ENCODE data around the gene PAF1.

PAF1 gene

GRCh38 chr19:39359026-39359425 lies 31.9 kb downstream of the PAF1 start:
- TF ChIP-seq POLR2AphosphoS5 (IDR thresholded peaks at IDR 0.05; ENCODE audit: low read depth, low read length) = no peak
- no peak for TF ChIP-seq POLR2A (IDR thresholded peaks at IDR 0.05; ENCODE audit: low read depth, low read length)
- no peak for TF ChIP-seq TAF1 (IDR thresholded peaks at IDR 0.05; ENCODE audit: borderline replicate concordance, low read depth, low read length)
- DNase-seq (ENCODE audit: insufficient read length) = no peak
- no peak for FAIRE-seq

- DNase-seq (ENCODE audit: insufficient read length) (no peak), FAIRE-seq (no peak)
- no peak for TF ChIP-seq POLR2AphosphoS5 (IDR thresholded peaks at IDR 0.05; ENCODE audit: low read depth, low read length)
- TF ChIP-seq TAF1 (IDR thresholded peaks at IDR 0.05; ENCODE audit: borderline replicate concordance, low read depth, low read length) = no peak
- no peak for TF ChIP-seq POLR2A (IDR thresholded peaks at IDR 0.05; ENCODE audit: low read depth, low read length)
Measured at GRCh38 chr19:39356647-39357046, 34.3 kb downstream of the PAF1 start.

- no peak for TF ChIP-seq TAF1 (IDR thresholded peaks at IDR 0.05; ENCODE audit: borderline replicate concordance, low read depth, low read length)
- no peak for TF ChIP-seq POLR2AphosphoS5 (IDR thresholded peaks at IDR 0.05; ENCODE audit: low read depth, low read length)
- no peak for TF ChIP-seq POLR2A (IDR thresholded peaks at IDR 0.05; ENCODE audit: low read depth, low read length)
- FAIRE-seq = no peak
- no peak for DNase-seq (ENCODE audit: insufficient read length)
Measured at GRCh38 chr19:39356073-39356472, 34.8 kb downstream of the PAF1 start.

- DNase-seq (ENCODE audit: insufficient read length) = no peak
- no peak for TF ChIP-seq POLR2A (IDR thresholded peaks at IDR 0.05; ENCODE audit: low read depth, low read length)
- TF ChIP-seq TAF1 (IDR thresholded peaks at IDR 0.05; ENCODE audit: borderline replicate concordance, low read depth, low read length) = no peak
- TF ChIP-seq POLR2AphosphoS5 (IDR thresholded peaks at IDR 0.05; ENCODE audit: low read depth, low read length) = no peak
- FAIRE-seq = no peak
Measured at GRCh38 chr19:39355253-39355652, 35.7 kb downstream of the PAF1 start.

GRCh38 chr19:39352381-39353255 lies 38.3 kb downstream of the PAF1 start:
- no peak for FAIRE-seq
- no peak for DNase-seq (ENCODE audit: insufficient read length)
- no peak for TF ChIP-seq TAF1 (IDR thresholded peaks at IDR 0.05; ENCODE audit: borderline replicate concordance, low read depth, low read length)
- no peak for TF ChIP-seq POLR2AphosphoS5 (IDR thresholded peaks at IDR 0.05; ENCODE audit: low read depth, low read length)
- no peak for TF ChIP-seq POLR2A (IDR thresholded peaks at IDR 0.05; ENCODE audit: low read depth, low read length)

- peak; percentile 75 for DNase-seq (ENCODE audit: insufficient read length)
- peak; percentile 90 for FAIRE-seq
- no peak for TF ChIP-seq POLR2AphosphoS5 (IDR thresholded peaks at IDR 0.05; ENCODE audit: low read depth, low read length)
- TF ChIP-seq TAF1 (IDR thresholded peaks at IDR 0.05; ENCODE audit: borderline replicate concordance, low read depth, low read length) = no peak
- no peak for TF ChIP-seq POLR2A (IDR thresholded peaks at IDR 0.05; ENCODE audit: low read depth, low read length)
Measured at GRCh38 chr19:39351537-39352064, 39.3 kb downstream of the PAF1 start.

GRCh38 chr19:39350156-39350555 lies 40.8 kb downstream of the PAF1 start:
- no peak for DNase-seq (ENCODE audit: insufficient read length)
- no peak for FAIRE-seq
- TF ChIP-seq POLR2A (IDR thresholded peaks at IDR 0.05; ENCODE audit: low read depth, low read length) (no peak), TAF1 (IDR thresholded peaks at IDR 0.05; ENCODE audit: borderline replicate concordance, low read depth, low read length) (no peak), POLR2AphosphoS5 (IDR thresholded peaks at IDR 0.05; ENCODE audit: low read depth, low read length) (no peak)

- no peak for TF ChIP-seq POLR2AphosphoS5 (IDR thresholded peaks at IDR 0.05; ENCODE audit: low read depth, low read length)
- no peak for TF ChIP-seq TAF1 (IDR thresholded peaks at IDR 0.05; ENCODE audit: borderline replicate concordance, low read depth, low read length)
- no peak for TF ChIP-seq POLR2A (IDR thresholded peaks at IDR 0.05; ENCODE audit: low read depth, low read length)
- no peak for FAIRE-seq
- DNase-seq (ENCODE audit: insufficient read length) = no peak
Measured at GRCh38 chr19:39349326-39349725, 41.6 kb downstream of the PAF1 start.

GRCh38 chr19:39347332-39348164 lies 43.4 kb downstream of the PAF1 start:
- DNase-seq (ENCODE audit: insufficient read length) (no peak), FAIRE-seq (no peak)
- TF ChIP-seq POLR2A (IDR thresholded peaks at IDR 0.05; ENCODE audit: low read depth, low read length) = no peak
- no peak for TF ChIP-seq TAF1 (IDR thresholded peaks at IDR 0.05; ENCODE audit: borderline replicate concordance, low read depth, low read length)
- no peak for TF ChIP-seq POLR2AphosphoS5 (IDR thresholded peaks at IDR 0.05; ENCODE audit: low read depth, low read length)

GRCh38 chr19:39345956-39346355 lies 45.0 kb downstream of the PAF1 start:
- DNase-seq (ENCODE audit: insufficient read length) (no peak), FAIRE-seq (no peak)
- TF ChIP-seq TAF1 (IDR thresholded peaks at IDR 0.05; ENCODE audit: borderline replicate concordance, low read depth, low read length) (no peak), POLR2AphosphoS5 (IDR thresholded peaks at IDR 0.05; ENCODE audit: low read depth, low read length) (no peak), POLR2A (IDR thresholded peaks at IDR 0.05; ENCODE audit: low read depth, low read length) (no peak)

- FAIRE-seq (no peak), DNase-seq (ENCODE audit: insufficient read length) (no peak)
- TF ChIP-seq POLR2AphosphoS5 (IDR thresholded peaks at IDR 0.05; ENCODE audit: low read depth, low read length) (no peak), TAF1 (IDR thresholded peaks at IDR 0.05; ENCODE audit: borderline replicate concordance, low read depth, low read length) (no peak), POLR2A (IDR thresholded peaks at IDR 0.05; ENCODE audit: low read depth, low read length) (no peak)
Measured at GRCh38 chr19:39342647-39343305, 48.1 kb downstream of the PAF1 start.
